Measurements from ENCODE around the gene TTLL12.

DNA sequence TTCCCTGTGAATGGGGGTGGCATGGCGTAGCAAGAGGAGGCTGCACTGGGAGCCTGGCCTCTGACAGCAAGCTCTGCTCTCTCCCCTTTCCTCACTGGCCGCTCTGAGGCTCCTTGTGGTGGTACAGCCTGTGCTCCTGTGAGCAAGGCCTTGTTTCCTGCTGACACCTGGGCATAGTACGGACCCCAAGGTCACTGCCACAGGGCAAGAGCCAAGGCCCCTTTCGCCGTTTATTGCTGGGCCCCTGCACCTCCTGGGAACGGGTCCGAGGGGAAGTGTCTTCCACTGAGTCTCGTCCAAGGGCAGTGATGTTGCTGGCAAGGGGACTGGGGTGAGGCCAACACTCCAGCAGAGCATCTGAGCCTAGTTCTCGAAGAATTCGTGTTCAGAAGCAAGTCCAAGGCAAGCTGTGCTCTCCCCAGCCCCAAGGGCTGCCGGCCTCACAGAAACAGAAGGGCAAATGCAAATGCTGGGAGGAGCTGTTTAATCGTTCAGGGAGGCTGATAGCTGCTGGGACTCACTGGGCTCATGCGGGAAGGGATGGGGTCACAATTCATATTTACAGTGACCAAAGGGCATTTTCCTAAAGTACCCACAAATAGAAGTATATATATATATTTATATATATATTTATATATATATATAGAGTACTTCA lies 15.9 kb upstream of the TTLL12 start:
- TF ChIP-seq CTCF (conservative IDR thresholded peaks at IDR 0.05; ENCODE audit: low read length) = no peak
- TF ChIP-seq EZH2phosphoT487 (IDR thresholded peaks at IDR 0.05; ENCODE audit: borderline replicate concordance, low read depth, low read length) = no peak

All from OCI-LY7 (cell line).